Measurements from ENCODE around the gene TMEM72.

TMEM72 gene

DNA sequence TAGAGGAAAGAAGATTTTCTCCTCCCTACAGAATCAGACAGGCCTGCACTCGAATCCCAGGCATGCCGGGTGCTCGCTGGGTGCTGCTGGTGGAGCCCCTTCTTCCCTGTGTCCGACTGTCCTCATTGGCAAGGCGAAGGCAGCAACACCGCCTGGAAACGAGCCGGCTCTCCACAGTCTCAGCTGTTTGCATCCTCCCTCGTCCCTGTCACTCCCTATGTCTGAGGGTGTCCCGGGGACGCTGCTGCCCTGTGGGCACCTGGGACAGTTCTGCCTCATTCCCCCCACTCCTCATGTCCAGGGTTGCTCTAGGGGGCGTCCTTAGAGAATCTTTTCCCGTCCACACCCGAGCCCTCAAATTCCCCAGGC, 31.6 kb upstream of the TMEM72 start:
- DNase-seq (ENCODE audit: low spot score in 2 of 2) (no peak), ATAC-seq (replicated peaks; ENCODE audit: extremely low read depth, poor library complexity, severe bottlenecking) (no peak)
- Mint-ChIP-seq H3K36me3 (ENCODE audit: insufficient read depth) (no peaks in the 10 kb centered on the region), H3K9me3 (no peaks in the 10 kb centered on the region), H3K27me3 (peaks cover 61% of the 10 kb centered on the region), H3K4me1 (peaks cover 18% of the 10 kb centered on the region), H3K4me3 (peak overlapping the region; percentile 64), H3K27ac (ENCODE audit: low read depth) (no peak overlapping the region)

GRCh38 chr10:44880090-44880715, 30.9 kb upstream of the TMEM72 start:
- DNase-seq (ENCODE audit: low spot score in 2 of 2), result no peak
- Mint-ChIP-seq H3K36me3 (ENCODE audit: insufficient read depth) (no peaks in the 10 kb centered on the region), H3K9me3 (no peaks in the 10 kb centered on the region), H3K4me1 (peaks cover 18% of the 10 kb centered on the region), H3K4me3 (peak overlapping the region; percentile 64), H3K27ac (ENCODE audit: low read depth) (no peak overlapping the region), H3K27me3 (peaks cover 67% of the 10 kb centered on the region)
- no peak for ATAC-seq (replicated peaks; ENCODE audit: extremely low read depth, poor library complexity, severe bottlenecking)

GRCh38 chr10:44881649-44882048, 29.5 kb upstream of the TMEM72 start:
- no peaks in the 10 kb centered on the region for H3K36me3 Mint-ChIP-seq (ENCODE audit: insufficient read depth)
- DNase-seq (ENCODE audit: low spot score in 2 of 2), result no peak
- no peak overlapping the region for H3K4me3 Mint-ChIP-seq
- peaks cover 67% of the 10 kb centered on the region for H3K27me3 Mint-ChIP-seq
- H3K4me1 Mint-ChIP-seq, result peaks cover 18% of the 10 kb centered on the region
- no peak overlapping the region for H3K27ac Mint-ChIP-seq (ENCODE audit: low read depth)
- no peaks in the 10 kb centered on the region for H3K9me3 Mint-ChIP-seq
- no peak for ATAC-seq (replicated peaks; ENCODE audit: extremely low read depth, poor library complexity, severe bottlenecking)

GRCh38 chr10:44882166-44882720, 28.9 kb upstream of the TMEM72 start:
- Mint-ChIP-seq H3K4me1 (peaks cover 18% of the 10 kb centered on the region), H3K27me3 (peaks cover 67% of the 10 kb centered on the region), H3K9me3 (no peaks in the 10 kb centered on the region), H3K4me3 (no peak overlapping the region), H3K27ac (ENCODE audit: low read depth) (no peak overlapping the region), H3K36me3 (ENCODE audit: insufficient read depth) (no peaks in the 10 kb centered on the region)
- DNase-seq (ENCODE audit: low spot score in 2 of 2) (no peak), ATAC-seq (replicated peaks; ENCODE audit: extremely low read depth, poor library complexity, severe bottlenecking) (no peak)

DNA sequence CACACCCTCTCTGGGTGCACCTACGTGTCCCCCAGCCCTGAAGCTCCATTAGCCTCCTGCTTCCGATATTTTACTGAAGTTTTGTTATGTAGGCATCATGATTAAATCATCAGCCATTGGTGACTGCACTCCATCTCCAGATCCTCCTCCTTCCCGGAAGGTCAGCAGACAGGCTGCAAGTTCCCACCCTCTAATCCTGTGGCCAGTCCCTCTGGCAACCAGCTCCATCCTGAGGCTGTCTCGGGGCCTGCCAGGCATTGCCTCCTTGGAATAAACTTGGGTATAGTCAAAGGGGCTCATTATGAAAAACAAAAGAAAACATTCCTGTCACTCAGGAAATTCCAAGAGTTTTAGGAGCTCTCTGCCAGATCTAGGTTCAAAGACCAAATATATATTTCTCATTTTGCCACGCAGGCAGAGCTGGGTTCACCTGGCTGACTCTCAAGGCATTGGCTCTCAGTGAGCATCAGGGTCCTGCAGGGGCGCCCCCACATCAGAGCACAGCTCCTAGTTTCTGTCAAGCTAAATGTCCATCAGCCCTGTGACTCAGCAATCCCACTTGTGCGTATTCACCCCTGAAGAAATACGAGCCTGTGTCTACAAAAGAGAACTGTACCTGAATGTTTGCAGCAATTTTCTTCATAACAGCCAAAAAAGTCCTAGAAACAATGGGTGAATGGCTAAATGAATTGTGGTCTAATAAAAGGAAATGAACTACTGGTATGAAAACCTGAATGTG, 27.4 kb upstream of the TMEM72 start:
- no peaks in the 10 kb centered on the region for H3K36me3 Mint-ChIP-seq (ENCODE audit: insufficient read depth)
- no peak overlapping the region for H3K27ac Mint-ChIP-seq (ENCODE audit: low read depth)
- peaks cover 15% of the 10 kb centered on the region for H3K4me1 Mint-ChIP-seq
- peaks cover 64% of the 10 kb centered on the region for H3K27me3 Mint-ChIP-seq
- DNase-seq (ENCODE audit: low spot score in 2 of 2) (no peak), ATAC-seq (replicated peaks; ENCODE audit: extremely low read depth, poor library complexity, severe bottlenecking) (no peak)
- no peaks in the 10 kb centered on the region for H3K9me3 Mint-ChIP-seq
- H3K4me3 Mint-ChIP-seq, result no peak overlapping the region

DNA sequence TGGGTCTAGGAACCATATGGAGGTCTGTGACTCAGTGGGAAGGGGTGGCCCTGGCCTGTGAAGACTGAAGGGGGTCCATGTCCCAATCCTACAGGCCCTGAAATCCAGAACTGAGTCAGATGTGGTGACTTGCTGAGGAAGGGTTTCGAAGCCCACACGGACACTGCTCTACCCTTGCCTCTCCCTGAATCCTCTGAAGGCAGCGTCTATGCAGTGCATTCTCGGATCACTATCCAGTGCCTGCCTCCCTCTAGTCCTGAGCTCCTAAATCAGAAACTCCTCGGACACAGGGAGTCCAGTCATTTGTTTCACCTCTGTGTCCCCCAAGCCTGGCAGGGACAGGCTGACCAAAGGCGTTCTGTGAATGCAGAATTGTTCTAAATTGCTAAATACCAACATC, 25.4 kb upstream of the TMEM72 start:
- no peaks in the 10 kb centered on the region for H3K36me3 Mint-ChIP-seq (ENCODE audit: insufficient read depth)
- no peak overlapping the region for H3K4me3 Mint-ChIP-seq
- ATAC-seq (replicated peaks; ENCODE audit: extremely low read depth, poor library complexity, severe bottlenecking), result no peak
- no peaks in the 10 kb centered on the region for H3K4me1 Mint-ChIP-seq
- no peaks in the 10 kb centered on the region for H3K9me3 Mint-ChIP-seq
- H3K27me3 Mint-ChIP-seq, result peaks cover 45% of the 10 kb centered on the region
- DNase-seq (ENCODE audit: low spot score in 2 of 2), result no peak
- no peak overlapping the region for H3K27ac Mint-ChIP-seq (ENCODE audit: low read depth)

DNA sequence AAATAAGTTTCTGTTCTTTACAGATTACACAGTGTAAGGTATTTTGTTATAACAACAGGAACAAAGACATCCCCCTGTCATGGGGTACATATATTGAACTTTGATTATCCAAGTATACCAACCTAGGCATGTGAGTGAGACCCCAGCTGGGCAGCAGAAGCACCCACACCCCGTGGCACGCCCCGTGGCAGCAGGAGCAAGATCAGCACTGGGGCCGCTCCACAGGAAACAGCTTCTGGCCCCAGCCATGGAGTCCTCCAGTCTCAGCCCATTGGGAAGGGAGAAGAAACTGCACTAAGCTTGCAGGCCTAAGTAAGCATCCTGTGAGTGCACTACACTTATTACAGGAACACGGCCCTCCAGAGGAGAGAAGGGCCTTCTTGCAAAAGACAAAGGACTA, 24.2 kb upstream of the TMEM72 start:
- H3K36me3 Mint-ChIP-seq (ENCODE audit: insufficient read depth), result no peaks in the 10 kb centered on the region
- H3K4me3 Mint-ChIP-seq, result no peak overlapping the region
- no peak for DNase-seq (ENCODE audit: low spot score in 2 of 2)
- no peaks in the 10 kb centered on the region for H3K9me3 Mint-ChIP-seq
- no peak overlapping the region for H3K27ac Mint-ChIP-seq (ENCODE audit: low read depth)
- peaks cover 32% of the 10 kb centered on the region for H3K27me3 Mint-ChIP-seq
- ATAC-seq (replicated peaks; ENCODE audit: extremely low read depth, poor library complexity, severe bottlenecking), result no peak
- no peaks in the 10 kb centered on the region for H3K4me1 Mint-ChIP-seq

- DNase-seq (ENCODE audit: low spot score in 2 of 2) (no peak), ATAC-seq (replicated peaks; ENCODE audit: extremely low read depth, poor library complexity, severe bottlenecking) (no peak)
- Mint-ChIP-seq H3K27ac (ENCODE audit: low read depth) (no peak overlapping the region), H3K9me3 (no peaks in the 10 kb centered on the region), H3K4me1 (no peaks in the 10 kb centered on the region), H3K36me3 (ENCODE audit: insufficient read depth) (no peaks in the 10 kb centered on the region), H3K4me3 (no peak overlapping the region), H3K27me3 (peaks cover 13% of the 10 kb centered on the region)
Measured at GRCh38 chr10:44888886-44889285, 22.3 kb upstream of the TMEM72 start.

DNA sequence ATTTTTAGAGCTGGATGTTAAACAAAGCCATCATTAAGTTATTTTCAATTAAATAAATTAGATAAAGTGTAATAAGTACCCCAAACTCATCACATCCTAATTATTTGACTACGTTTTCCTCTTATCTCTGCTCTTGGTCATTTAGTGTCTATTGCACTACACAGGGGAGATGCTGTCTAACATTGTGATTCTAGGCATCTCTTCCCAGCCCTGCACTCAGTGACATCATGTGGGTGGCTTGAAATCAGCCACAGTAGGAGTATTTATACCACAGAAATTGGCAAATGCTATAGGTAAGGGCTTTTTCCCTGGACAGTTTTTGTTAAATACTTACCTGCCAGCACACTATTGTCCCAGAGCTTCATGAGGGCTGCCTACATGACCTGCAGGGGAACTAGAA, 21.3 kb upstream of the TMEM72 start:
- Mint-ChIP-seq H3K27ac (ENCODE audit: low read depth) (no peak overlapping the region), H3K27me3 (peaks cover 4% of the 10 kb centered on the region), H3K4me3 (no peak overlapping the region), H3K4me1 (no peaks in the 10 kb centered on the region), H3K36me3 (ENCODE audit: insufficient read depth) (no peaks in the 10 kb centered on the region), H3K9me3 (no peaks in the 10 kb centered on the region)
- DNase-seq (ENCODE audit: low spot score in 2 of 2) (no peak), ATAC-seq (replicated peaks; ENCODE audit: extremely low read depth, poor library complexity, severe bottlenecking) (no peak)

DNA sequence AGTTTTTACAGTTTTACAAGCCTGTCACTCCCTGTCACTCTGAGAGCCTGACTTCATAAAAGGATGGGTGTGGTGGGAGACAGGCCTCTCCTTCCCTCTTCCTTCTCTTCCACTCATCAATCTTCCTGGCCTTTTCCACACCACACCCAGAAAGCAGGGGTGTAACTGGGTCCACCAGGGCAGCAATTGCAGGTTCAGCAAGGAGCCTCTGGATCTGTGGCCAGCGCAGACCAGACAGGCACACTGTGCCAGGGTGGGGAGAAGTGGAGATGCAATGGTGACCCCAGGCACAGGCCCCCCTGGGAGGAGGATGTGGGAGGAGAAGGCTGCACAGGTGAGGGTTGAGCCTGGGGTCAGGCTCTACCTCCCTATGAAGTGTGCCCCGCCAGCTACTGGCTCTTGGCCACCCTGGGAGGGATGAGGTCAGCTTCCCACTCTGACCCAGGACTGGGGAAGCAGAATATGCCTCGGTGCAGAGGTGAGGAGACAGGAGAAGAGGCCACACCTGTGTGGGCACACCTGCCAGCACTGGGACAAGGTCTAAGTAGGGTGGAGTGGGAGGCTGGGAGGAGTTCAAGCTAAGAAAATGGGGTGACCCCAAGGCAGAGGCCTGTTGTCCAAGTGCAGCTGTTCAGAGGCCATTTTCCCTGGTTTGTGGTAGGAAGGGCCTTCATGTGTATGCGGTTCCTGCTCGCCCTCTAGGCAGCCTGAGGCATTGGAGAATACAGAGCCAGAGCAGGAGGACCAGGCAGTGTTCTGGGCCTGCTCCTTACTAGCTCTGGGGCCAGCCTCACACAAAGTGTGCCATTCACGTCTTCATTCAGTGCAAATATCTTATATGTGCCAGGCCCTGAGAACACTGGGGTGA, 20.2 kb upstream of the TMEM72 start:
- no peaks in the 10 kb centered on the region for H3K9me3 Mint-ChIP-seq
- no peak overlapping the region for H3K4me3 Mint-ChIP-seq
- no peak overlapping the region for H3K27ac Mint-ChIP-seq (ENCODE audit: low read depth)
- ATAC-seq (replicated peaks; ENCODE audit: extremely low read depth, poor library complexity, severe bottlenecking) (no peak), DNase-seq (ENCODE audit: low spot score in 2 of 2) (no peak)
- H3K36me3 Mint-ChIP-seq (ENCODE audit: insufficient read depth), result no peaks in the 10 kb centered on the region
- H3K4me1 Mint-ChIP-seq, result no peaks in the 10 kb centered on the region
- H3K27me3 Mint-ChIP-seq, result no peaks in the 10 kb centered on the region

DNA sequence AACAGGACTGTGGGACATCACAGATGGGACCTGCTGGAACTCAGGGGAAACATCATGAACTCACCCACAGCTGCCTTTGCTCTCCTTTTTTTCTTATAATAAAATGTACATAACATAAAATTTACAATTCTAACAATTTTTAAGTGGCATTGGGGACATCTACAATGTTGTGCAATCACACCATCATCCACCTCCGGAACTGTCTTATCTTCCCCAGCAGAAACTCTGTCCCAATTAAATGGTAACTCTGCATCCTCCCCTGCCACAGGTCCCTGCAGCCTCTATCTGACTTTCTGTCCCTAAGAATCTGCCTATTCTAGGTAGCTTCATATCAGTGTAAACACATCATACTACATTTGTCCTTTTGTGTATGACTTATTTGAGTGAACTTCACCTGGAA, 19.4 kb upstream of the TMEM72 start:
- DNase-seq (ENCODE audit: low spot score in 2 of 2) (no peak), ATAC-seq (replicated peaks; ENCODE audit: extremely low read depth, poor library complexity, severe bottlenecking) (no peak)
- Mint-ChIP-seq H3K27ac (ENCODE audit: low read depth) (no peak overlapping the region), H3K4me1 (no peaks in the 10 kb centered on the region), H3K9me3 (no peaks in the 10 kb centered on the region), H3K27me3 (no peaks in the 10 kb centered on the region), H3K4me3 (no peak overlapping the region), H3K36me3 (ENCODE audit: insufficient read depth) (no peaks in the 10 kb centered on the region)

- H3K4me3 Mint-ChIP-seq, result no peak overlapping the region
- no peaks in the 10 kb centered on the region for H3K4me1 Mint-ChIP-seq
- no peak for DNase-seq (ENCODE audit: low spot score in 2 of 2)
- H3K9me3 Mint-ChIP-seq, result no peaks in the 10 kb centered on the region
- no peaks in the 10 kb centered on the region for H3K36me3 Mint-ChIP-seq (ENCODE audit: insufficient read depth)
- no peak for ATAC-seq (replicated peaks; ENCODE audit: extremely low read depth, poor library complexity, severe bottlenecking)
- H3K27ac Mint-ChIP-seq (ENCODE audit: low read depth), result no peak overlapping the region
- H3K27me3 Mint-ChIP-seq, result no peaks in the 10 kb centered on the region
Measured at GRCh38 chr10:44893604-44894468, 17.3 kb upstream of the TMEM72 start.

All from central memory CD8-positive, alpha-beta T cell (primary cell).